ENCODE results near the gene LSM14A.
A peak's percentile ranks its signal among the peaks of the same experiment; 100 is the strongest.

The LSM14A gene

DNA sequence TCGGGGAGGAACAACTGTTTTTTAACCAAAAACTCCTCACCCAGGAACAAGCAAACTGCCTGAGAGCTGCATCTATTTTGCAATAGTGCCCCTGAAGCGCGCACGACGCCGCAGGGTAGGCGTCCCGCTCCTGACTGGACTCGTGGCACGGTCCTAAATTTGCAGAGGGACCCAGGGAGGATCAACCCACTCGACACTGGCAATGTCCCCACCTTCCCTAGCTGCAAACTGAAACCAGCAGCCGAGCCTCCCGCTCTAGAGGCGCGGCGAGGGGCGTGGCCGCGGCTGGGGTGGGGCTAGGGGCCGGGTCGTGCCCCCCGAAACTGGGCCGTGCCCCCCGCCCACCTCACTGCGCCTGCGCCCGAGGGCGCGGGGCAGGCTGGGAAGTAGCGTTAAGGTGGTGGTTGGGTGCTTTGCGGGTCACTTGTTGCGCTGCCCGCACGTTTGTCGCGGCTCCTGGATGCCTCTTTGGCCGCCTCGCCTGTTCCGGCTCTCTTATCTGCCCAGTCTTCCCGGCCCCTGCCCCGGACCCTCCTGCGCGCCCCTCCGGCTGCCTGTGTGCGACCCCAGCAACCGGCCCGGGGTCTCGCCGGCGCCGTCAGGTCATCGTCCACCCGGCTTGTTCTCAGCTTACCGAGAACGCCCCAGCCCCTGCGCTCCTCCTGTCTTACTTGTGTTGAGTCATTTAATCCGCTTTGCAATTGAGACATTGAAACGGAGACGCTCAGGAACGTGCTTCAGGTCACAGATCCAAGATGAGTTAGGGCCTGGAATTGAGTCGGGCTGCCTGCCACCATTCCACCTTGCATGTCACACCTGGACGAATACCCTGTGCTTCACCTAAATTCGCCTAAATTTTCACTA lies 37.9 kb upstream of the LSM14A start:
- TF ChIP-seq, protein P1, sequence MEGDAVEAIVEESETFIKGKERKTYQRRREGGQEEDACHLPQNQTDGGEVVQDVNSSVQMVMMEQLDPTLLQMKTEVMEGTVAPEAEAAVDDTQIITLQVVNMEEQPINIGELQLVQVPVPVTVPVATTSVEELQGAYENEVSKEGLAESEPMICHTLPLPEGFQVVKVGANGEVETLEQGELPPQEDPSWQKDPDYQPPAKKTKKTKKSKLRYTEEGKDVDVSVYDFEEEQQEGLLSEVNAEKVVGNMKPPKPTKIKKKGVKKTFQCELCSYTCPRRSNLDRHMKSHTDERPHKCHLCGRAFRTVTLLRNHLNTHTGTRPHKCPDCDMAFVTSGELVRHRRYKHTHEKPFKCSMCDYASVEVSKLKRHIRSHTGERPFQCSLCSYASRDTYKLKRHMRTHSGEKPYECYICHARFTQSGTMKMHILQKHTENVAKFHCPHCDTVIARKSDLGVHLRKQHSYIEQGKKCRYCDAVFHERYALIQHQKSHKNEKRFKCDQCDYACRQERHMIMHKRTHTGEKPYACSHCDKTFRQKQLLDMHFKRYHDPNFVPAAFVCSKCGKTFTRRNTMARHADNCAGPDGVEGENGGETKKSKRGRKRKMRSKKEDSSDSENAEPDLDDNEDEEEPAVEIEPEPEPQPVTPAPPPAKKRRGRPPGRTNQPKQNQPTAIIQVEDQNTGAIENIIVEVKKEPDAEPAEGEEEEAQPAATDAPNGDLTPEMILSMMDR (IDR thresholded peaks at IDR 0.05; ENCODE audit: insufficient read depth, low read length): no peak
- TF ChIP-seq GABPA (IDR thresholded peaks at IDR 0.05; ENCODE audit: low read depth): no peak
- peak; percentile 25; the same call in 1 of the 2 replicates for TF ChIP-seq POLR2AphosphoS5 (IDR thresholded peaks at IDR 0.05; ENCODE audit: low read depth)
- TF ChIP-seq SPI1 (IDR thresholded peaks at IDR 0.05; ENCODE audit: borderline replicate concordance, low read depth): no peak
- TF ChIP-seq, protein P2, sequence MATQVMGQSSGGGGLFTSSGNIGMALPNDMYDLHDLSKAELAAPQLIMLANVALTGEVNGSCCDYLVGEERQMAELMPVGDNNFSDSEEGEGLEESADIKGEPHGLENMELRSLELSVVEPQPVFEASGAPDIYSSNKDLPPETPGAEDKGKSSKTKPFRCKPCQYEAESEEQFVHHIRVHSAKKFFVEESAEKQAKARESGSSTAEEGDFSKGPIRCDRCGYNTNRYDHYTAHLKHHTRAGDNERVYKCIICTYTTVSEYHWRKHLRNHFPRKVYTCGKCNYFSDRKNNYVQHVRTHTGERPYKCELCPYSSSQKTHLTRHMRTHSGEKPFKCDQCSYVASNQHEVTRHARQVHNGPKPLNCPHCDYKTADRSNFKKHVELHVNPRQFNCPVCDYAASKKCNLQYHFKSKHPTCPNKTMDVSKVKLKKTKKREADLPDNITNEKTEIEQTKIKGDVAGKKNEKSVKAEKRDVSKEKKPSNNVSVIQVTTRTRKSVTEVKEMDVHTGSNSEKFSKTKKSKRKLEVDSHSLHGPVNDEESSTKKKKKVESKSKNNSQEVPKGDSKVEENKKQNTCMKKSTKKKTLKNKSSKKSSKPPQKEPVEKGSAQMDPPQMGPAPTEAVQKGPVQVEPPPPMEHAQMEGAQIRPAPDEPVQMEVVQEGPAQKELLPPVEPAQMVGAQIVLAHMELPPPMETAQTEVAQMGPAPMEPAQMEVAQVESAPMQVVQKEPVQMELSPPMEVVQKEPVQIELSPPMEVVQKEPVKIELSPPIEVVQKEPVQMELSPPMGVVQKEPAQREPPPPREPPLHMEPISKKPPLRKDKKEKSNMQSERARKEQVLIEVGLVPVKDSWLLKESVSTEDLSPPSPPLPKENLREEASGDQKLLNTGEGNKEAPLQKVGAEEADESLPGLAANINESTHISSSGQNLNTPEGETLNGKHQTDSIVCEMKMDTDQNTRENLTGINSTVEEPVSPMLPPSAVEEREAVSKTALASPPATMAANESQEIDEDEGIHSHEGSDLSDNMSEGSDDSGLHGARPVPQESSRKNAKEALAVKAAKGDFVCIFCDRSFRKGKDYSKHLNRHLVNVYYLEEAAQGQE (IDR thresholded peaks at IDR 0.05; ENCODE audit: insufficient replicate concordance, low read depth): no peak
- H3K4me3 ChIP-seq (replicated peaks; ENCODE audit: insufficient read depth, low read length): peak overlapping the region; percentile 47

DNA sequence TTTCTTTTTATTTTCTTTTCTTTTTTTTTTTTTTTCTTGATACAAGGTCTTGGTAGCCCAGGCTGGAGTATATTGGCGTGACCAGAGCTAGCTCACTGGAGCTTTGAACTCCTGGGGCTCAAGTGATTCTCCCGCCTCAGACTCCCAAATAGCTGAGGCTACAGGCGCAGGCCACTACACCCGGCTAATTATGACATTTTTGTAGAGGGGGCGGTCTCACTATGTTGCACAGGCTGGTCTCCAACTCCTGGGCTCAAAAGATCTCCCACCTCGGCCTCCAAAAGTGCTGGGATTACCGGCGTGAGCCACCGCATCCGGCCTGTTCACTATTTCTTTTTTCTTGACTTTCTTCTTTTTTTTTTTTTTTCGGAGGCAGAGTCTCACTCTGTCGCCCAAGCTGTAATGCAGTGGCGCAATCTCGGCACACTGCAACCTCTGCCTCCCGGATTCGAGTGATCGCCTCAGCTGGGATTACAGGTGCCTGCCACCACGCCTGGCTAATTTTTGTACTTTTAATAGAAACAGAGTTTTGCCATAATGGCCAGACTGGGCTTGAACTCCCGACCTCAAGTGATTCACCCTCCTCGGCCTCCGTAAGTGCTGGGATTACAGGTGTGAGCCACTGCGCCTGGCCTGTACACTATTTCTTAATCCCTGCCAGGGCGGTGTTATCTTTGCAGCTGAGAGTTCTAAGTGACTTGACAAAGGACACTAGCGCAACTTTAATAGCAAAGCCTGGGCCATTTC lies 37.1 kb upstream of the LSM14A start:
- H3K27me3 ChIP-seq (ENCODE audit: insufficient read depth, poor library complexity, severe bottlenecking): no peaks in the 10 kb centered on the region
- H3K4me3 ChIP-seq (replicated peaks; ENCODE audit: insufficient read depth, low read length): no peak overlapping the region
- TF ChIP-seq POLR2AphosphoS5 (IDR thresholded peaks at IDR 0.05; ENCODE audit: low read depth): no peak
- no peak for DNase-seq (ENCODE audit: low read depth in 1 of 2, low spot score in 1 of 2)
- H3K27ac ChIP-seq (replicated peaks): no peak overlapping the region

More for the DNA sequence above, 37.9 kb upstream of the LSM14A start:
- Histone ChIP-seq H3K27ac (replicated peaks) (peak overlapping the region; percentile 57), H3K27me3 (ENCODE audit: insufficient read depth, poor library complexity, severe bottlenecking) (no peaks in the 10 kb centered on the region)
- peak; percentile 54 to 67 for DNase-seq (ENCODE audit: low read depth in 1 of 2, low spot score in 1 of 2)

DNA sequence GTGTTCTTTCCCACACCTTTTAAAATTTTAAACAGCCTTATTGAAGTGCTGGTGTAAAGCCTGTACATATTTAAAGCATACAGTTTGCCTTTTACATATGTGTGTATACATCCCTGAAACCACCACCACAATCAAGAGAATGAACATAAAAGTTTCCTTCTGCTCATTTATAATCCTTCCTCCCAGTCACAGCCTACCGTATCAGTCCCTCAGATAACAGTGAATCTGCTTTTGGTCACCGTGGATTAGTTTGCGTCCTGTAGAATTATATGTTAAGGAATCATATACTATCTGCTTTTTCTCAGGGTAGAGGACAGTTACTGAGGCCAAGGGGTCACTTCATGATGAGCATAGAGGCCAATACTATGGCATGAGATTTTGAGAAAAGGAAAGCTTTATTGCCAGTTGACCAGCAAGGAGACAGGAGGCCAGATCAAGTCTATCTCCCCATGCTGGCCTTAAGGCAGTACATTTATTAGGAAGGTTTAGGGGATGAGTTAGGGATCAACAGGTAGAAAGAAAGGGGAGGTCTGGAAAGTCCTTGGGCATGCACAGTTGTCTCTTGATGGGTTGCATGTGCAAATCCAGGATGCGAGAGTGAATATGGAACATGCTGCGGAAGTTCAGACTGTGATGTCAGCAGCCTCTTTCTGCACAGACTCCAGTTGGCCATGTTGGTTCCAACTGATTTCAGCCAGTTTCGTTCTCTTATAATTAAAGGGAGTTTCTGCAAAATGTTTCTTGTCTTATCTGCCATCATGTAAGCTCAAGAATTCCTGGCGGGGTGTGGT lies 36.3 kb upstream of the LSM14A start:
- Histone ChIP-seq H3K27ac (replicated peaks) (no peak overlapping the region), H3K4me3 (replicated peaks; ENCODE audit: insufficient read depth, low read length) (no peak overlapping the region), H3K27me3 (ENCODE audit: insufficient read depth, poor library complexity, severe bottlenecking) (peaks cover 3% of the 10 kb centered on the region)
- no peak for DNase-seq (ENCODE audit: low read depth in 1 of 2, low spot score in 1 of 2)
- TF ChIP-seq POLR2AphosphoS5 (IDR thresholded peaks at IDR 0.05; ENCODE audit: low read depth) (no peak), GABPA (IDR thresholded peaks at IDR 0.05; ENCODE audit: low read depth) (no peak), SPI1 (IDR thresholded peaks at IDR 0.05; ENCODE audit: borderline replicate concordance, low read depth) (no peak)
- TF ChIP-seq, protein P2 (IDR thresholded peaks at IDR 0.05; ENCODE audit: insufficient replicate concordance, low read depth): no peak
- TF ChIP-seq, protein P1 (IDR thresholded peaks at IDR 0.05; ENCODE audit: insufficient read depth, low read length): no peak
